ENCODE results near the gene TMEM131.

DNA sequence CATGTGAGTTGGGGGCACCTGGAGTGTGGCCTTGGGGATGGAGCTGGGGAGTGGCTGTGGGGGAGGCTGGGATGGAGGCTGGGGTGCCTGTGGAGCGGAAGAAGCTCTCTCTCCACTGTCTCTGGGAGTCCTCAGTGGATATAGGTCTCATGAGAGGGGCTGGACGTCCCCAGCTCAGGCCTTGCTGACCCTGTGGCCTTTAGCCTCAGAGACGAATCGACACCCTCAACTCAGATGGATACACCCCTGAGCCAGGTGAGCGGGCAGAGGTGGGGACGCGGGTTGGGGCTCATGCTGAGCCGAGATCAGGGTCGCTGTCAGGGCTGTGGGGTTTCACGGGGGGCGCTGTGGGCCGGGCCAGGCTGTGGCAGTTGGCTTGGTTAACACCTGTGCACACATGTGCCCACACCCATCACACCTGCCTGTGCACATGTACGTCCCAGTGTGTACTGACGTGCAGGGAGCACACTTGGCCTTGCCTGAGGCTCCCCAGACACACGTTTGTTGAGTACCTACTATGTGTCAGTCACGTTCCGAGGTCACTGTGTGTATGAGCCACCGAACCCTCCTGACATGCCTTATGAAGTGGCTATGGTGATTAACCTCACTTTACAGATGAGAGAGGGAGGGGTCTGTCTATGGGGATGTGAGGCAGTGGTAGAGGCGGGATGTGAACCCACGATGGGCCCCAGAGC lies 262.3 kb downstream of the TMEM131 start:
- TF ChIP-seq POLR2A (IDR thresholded peaks at IDR 0.05), result no peak
- no peak for TF ChIP-seq EP300 (IDR thresholded peaks at IDR 0.05)

Measured in upper lobe of left lung (tissue), 4 donors.